GM12874 (cell line): ENCODE data around the gene FKBP4.

Source experiments
- CTCF ChIP-seq: IDR thresholded peaks from 2 replicates; pipeline ENCODE4 v1.5.1; 2011; ENCODE audit warnings: low read depth, mild to moderate bottlenecking, control low read depth, low read length, moderate library complexity; ENCODE audit not compliant: insufficient read depth

Gene FKBP4

GRCh38 chr12:2796187-2796666 lies 1.5 kb downstream of the FKBP4 start:
- no peak for TF ChIP-seq CTCF

GRCh38 chr12:2797721-2798418 lies 3.1 kb downstream of the FKBP4 start:
- TF ChIP-seq CTCF: peak; percentile 12; the same call in 1 of the 2 replicates

GRCh38 chr12:2800046-2800570 lies 5.3 kb downstream of the FKBP4 start:
- no peak for TF ChIP-seq CTCF

- TF ChIP-seq CTCF: no peak
These were observed 6.4 kb downstream of the FKBP4 start for GRCh38 chr12:2801044-2801783.

- TF ChIP-seq CTCF: no peak
These were observed 9.0 kb downstream of the FKBP4 start for GRCh38 chr12:2803635-2804392.

GRCh38 chr12:2804393-2805142 lies 9.8 kb downstream of the FKBP4 start:
- TF ChIP-seq CTCF: no peak
